ENCODE results near the gene TENM4.

Gene TENM4

GRCh38 chr11:78869293-78869692 lies 571.5 kb downstream of the TENM4 start:
- DNase-seq, result no peak

GRCh38 chr11:78868563-78868962 lies 572.3 kb downstream of the TENM4 start:
- no peak for DNase-seq

DNA sequence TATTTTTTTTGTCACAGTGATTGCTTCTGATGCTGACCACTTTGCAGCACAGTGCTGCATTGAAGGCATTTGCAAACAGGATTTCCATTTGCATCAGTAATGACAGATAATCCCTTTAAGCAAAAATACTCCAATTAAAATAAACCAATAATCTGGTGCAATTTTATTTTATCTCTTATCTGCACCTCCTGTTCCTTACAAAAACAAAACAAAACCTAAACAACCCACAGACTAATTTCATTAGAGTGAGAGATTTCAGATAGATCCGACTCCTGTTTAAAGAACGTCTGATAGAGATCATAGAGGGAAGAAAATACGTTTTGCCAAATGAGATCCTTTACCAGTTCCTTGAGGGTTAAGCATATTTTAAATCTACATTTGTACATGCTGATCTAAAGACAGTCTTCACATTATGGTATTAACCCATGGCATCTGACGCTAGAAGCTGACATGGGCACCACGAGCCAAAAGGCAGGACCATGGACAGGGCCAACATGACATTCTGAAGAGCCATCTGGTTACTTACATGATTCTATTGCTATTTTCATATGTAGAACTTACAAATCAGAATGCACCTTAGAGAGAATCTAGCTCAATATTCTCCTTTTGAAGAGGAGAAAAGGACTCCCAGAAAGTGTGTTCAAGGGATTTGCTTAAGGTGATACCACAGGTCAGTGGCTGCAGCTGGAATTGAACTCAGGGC lies 580.0 kb downstream of the TENM4 start:
- DNase-seq, result no peak

- DNase-seq, result no peak
Observed at GRCh38 chr11:78857688-78858087, 583.1 kb downstream of the TENM4 start.

DNA sequence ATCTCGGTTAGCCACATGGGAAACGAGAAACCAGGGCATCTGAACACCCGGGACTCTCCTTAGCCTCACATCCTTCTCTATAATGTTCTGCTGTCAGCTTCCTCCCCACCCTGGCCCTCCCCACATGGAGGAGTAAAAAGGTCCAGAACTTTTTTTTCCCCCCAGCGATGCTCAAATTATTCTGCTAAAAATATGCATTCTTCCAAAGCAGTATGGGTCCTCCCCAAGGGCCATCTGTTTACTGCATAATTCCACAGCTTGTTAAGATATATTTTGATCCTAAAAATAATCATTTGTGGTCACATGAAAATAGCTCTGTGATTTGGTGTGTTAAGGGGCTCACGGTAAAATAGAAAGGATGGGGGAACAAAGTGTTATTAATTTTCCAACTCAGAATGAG lies 584.6 kb downstream of the TENM4 start:
- DNase-seq, result no peak

DNA sequence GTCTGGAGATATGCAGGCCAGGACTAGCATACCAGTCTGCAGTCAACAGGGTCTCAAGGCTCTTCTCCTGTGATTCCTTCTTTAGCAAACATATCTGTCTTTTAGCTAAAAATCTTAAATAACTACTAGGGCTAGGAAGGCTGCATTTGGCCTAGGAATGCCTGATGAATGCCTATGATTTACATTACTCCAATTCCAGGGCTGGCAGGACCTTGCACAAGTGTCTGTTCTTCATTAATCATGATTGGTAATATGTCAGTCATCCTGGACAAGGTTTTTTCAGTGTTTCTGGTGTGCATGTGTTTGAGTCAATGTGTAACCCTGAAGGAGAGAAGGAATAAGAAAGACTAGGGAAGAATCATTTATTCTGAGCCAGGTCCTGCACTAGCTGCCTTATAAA lies 585.7 kb downstream of the TENM4 start:
- DNase-seq, result no peak

- no peak for DNase-seq
Observed at GRCh38 chr11:78853521-78853920, 587.3 kb downstream of the TENM4 start.

DNA sequence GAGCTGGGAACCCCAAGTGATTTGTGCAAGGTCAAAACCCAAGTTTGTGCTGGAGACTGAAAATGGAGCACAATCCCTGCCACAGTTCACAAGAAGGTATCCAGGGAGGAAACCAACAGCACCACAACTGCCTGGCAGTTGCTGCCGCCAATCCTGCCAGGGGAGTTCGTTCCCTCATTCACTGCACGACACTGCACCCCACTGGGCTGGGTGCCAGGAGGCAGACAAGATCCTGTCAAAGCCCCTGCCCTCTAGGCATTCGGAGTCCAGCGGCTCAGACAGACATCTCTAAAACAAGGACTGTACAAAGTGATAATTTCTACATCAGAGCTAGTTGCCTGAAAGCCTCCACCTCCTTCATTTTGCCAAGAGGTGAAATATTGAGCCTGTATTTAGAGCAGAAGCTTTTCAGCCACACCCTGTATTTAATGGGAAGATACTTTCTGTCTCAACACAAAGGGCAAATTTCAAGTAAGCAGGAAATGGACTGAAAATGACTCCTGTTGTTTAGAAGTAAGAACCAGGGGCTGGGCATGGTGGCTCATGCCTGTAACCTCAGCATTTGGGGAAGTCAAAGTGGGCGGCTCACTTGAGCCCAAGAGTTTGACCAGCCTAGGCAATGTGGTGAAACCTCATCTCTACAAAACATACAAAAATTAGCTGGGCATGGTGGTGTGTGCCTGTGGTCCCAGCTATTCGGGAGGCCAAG lies 588.8 kb downstream of the TENM4 start:
- DNase-seq, result no peak

GRCh38 chr11:78850078-78850477 lies 590.8 kb downstream of the TENM4 start:
- no peak for DNase-seq

DNA sequence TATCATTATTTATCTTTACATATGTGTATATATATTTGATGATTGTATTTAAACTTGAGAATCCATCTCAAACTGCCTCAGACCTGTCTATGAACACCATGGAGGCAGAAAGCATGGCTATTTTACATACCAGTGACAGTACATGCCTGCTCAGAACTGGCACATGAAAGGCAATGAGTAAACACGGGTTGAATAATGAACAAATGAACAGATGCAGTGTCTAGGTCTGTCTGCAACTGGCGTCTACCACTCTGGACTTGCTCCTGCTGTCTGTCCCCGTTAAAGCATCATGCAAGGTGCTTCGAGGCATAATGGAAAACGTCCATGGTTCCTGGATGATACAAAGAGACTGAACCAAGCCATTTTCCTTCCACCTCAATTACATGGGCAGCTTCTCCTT lies 594.6 kb downstream of the TENM4 start:
- peak; percentile 3 for DNase-seq

- no peak for DNase-seq
Observed at GRCh38 chr11:78845496-78845895, 595.3 kb downstream of the TENM4 start.

DNA sequence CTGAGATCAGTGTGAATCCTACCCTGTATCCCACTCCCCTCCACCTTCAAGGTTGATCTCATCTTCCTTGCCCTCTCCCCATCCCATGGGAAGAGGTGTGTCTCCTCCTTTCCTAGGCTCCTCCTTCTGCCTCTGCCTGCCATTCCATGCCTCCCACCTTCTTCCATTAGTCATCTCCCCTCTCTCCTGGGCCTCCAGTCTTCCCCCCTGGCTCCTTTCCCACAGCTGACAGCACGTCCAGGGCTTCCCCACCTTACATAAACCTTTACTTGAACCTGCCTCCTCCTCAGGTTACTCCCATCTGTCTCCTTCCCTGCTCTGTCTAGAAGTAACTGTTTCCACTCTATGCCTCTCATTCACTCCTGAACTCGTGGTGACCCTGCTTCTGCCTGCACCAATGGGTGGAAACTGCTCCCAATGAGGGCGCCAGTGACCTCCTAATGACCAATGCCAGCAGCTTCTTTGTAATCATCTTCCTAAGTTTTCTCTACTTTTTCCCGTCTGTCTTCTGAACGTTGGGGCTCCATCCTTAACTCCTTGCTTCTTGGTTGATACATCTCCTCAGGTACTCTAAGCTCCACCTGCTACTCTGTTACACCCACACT lies 599.3 kb downstream of the TENM4 start:
- DNase-seq, result no peak

GRCh38 chr11:78840623-78841022 lies 600.2 kb downstream of the TENM4 start:
- DNase-seq, result no peak

DNA sequence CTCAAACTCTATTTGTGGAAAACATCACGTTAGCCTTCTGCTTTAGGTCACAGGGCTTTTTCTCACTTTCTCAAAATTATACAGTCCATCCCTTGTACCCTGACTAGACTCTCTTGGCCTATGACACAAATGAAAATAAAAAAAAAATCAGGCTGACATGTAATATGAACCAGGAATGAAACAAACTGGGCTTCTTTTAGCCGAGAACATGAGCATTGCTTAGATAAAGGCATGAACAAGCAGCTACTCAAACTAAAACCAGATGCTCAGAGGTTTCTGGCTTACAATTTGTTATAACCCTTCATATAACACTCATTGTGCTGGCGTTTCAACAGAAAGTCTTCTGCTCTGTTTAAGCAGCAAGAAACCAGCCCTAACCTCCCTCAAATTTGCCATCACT lies 600.6 kb downstream of the TENM4 start:
- no peak for DNase-seq

DNA sequence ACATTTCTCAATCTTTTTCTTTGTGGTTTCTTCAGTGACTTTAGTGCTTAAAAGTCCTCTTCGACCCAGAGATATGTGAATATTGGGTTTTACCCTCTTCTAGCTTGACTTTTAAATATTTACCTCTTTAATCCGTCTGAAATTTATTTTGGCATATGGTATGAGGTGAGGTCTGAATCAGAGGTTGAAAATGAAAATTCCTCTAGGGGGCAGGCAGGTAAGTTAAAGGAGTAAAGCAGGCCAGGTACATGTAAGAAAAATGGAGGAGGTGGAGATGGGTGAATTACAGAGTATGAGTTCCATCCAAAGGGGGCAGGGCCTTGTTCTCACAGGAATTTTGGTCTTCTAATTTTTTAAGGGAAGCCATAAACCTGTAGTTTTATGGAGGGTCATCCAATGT lies 602.4 kb downstream of the TENM4 start:
- no peak for DNase-seq

- no peak for DNase-seq
Observed at GRCh38 chr11:78835646-78836045, 605.2 kb downstream of the TENM4 start.

- DNase-seq, result no peak
Observed at GRCh38 chr11:78834886-78835285, 605.9 kb downstream of the TENM4 start.

DNA sequence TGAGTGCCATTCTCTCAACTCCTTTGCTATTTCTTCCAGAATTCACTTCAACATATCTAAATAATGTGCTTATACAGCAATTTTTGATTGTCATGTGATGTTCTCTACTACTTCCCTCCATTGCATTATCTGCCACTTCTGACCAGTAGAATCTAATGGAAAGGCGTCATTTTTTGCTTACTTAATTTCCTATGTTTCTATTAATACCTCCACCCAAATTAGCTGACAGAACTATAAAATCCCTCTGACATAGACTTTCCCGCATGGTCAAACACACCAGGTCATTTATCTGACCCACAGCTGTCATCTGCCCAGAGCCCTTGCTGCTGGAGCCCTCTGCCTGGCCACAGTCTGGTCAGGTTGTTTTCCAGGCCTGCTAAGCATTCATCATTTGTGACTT lies 607.6 kb downstream of the TENM4 start:
- no peak for DNase-seq

DNA sequence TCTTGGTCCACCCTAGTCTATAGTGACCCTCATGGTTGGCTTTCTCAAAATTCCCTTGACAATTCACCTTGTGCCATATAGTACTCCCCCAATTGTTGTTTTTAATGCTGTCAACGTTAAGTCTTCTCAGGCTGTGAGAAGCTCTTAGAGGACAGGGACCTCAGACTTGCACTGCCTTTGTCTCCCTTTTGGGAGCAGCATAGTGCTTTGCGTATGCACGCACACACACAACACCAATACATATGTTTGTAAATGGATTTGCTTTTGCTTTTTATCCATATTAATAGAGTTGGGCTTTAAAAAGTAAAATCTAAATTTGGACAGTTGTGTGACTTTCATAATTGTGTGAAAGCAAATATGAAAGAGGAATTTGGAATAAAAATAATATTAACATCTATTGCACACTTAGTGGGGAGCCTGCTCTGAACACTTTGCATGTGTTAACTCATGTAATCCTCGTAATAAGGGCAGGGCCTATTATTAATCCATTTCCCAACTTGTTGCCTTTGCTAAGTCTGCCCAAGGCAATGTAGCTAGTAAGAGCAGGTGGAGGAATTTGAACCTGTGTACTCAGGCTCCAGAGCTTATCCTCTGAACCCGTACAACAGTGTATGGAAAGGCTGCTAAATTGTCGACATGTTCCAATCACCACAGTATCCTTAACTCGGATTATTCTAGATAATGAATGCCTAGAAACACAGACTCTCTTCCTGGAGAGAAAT lies 608.4 kb downstream of the TENM4 start:
- DNase-seq, result no peak

GRCh38 chr11:78831571-78831970 lies 609.3 kb downstream of the TENM4 start:
- no peak for DNase-seq

- DNase-seq, result no peak
Observed at GRCh38 chr11:78830277-78830819, 610.5 kb downstream of the TENM4 start.

DNA sequence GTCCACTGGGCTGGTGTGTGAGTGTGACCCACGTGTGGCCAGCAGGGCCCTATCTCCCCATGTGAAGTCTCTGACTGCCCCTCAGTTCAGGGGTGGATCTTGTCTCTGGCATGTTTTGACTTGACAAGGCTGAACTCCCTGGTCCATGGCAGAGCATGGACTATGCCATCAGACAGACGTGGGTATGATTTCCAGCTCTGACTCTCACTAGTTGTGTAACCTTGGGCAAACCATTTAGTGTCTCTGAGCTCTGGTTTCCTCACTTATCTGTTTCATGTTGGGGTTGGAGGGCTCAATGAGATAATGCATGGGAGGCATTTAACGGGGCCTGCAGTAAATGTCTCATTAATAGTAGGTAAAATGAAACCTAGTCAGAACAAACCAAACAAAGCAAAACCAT lies 611.7 kb downstream of the TENM4 start:
- DNase-seq, result no peak

DNA sequence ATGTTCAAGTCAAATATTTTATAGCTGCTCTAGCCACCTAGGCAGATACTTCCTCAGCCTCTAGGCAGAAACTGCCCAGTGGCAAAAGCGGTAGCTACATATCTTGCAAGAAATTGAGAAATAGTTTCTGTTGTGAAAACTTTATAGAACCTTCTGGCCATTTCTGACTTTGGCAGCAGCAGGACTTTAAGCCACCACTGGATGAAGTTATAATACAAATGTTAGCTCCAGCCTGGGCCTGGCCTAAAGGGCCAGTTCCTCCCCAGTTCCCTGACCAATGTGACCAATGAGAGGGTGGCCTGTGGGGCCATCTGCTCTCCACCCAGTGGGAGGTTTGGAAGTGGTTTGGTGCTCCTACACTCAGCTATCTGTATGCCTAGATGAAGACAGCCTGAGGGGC lies 612.2 kb downstream of the TENM4 start:
- DNase-seq, result no peak

All from NCI-H1694 (cell line).